Effector memory CD4-positive, alpha-beta T cell (primary cell): ENCODE results near the gene MTAP.

Source experiments
- DNase-seq, 3 donors: peaks; one replicate each; pipeline ENCODE4 v3.0.0-alpha.2; 2020
- H3K27ac ChIP-seq: 2 replicates; pipeline ENCODE4 v1.7.0; 2013; ENCODE audit warnings: mild to moderate bottlenecking, low read length, moderate library complexity; ENCODE audit not compliant: insufficient read depth, poor library complexity, severe bottlenecking
- H3K27me3 ChIP-seq: replicated peaks from 2 replicates; pipeline ENCODE4 v1.7.0; 2013; ENCODE audit warnings: mild to moderate bottlenecking, low read length; ENCODE audit not compliant: insufficient read depth, control insufficient read depth, poor library complexity, severe bottlenecking
- H3K36me3 ChIP-seq: 2 replicates; pipeline ENCODE4 v1.7.0; 2013; ENCODE audit warnings: mild to moderate bottlenecking, low read length, moderate library complexity; ENCODE audit not compliant: control insufficient read depth, insufficient read depth
- H3K4me1 ChIP-seq: 2 replicates; pipeline ENCODE4 v1.7.0; 2013; ENCODE audit warnings: low read length, mild to moderate bottlenecking; ENCODE audit not compliant: control insufficient read depth, insufficient read depth, poor library complexity, severe bottlenecking
- H3K4me3 ChIP-seq: 2 replicates; pipeline ENCODE4 v1.7.0; 2013; ENCODE audit warnings: low read length, low read depth, mild to moderate bottlenecking; ENCODE audit not compliant: insufficient read depth, poor library complexity, severe bottlenecking
- H3K9me3 ChIP-seq: 2 replicates; pipeline ENCODE4 v1.7.0; 2013; ENCODE audit warnings: mild to moderate bottlenecking, low read length, moderate library complexity; ENCODE audit not compliant: control insufficient read depth

Gene MTAP

GRCh38 chr9:21803649-21804048, 1.2 kb downstream of the MTAP start:
- H3K4me3 ChIP-seq = no peak overlapping the region
- H3K27me3 ChIP-seq = no peaks in the 10 kb centered on the region
- DNase-seq = no peak
- H3K36me3 ChIP-seq = peaks cover 1% of the 10 kb centered on the region
- no peaks in the 10 kb centered on the region for H3K9me3 ChIP-seq
- peaks cover 8% of the 10 kb centered on the region for H3K4me1 ChIP-seq
- H3K27ac ChIP-seq = peak overlapping the region; percentile 38

- peaks cover 8% of the 10 kb centered on the region for H3K4me1 ChIP-seq
- DNase-seq = no peak
- no peaks in the 10 kb centered on the region for H3K9me3 ChIP-seq
- H3K4me3 ChIP-seq = no peak overlapping the region
- H3K27ac ChIP-seq = peak overlapping the region; percentile 38
- no peaks in the 10 kb centered on the region for H3K27me3 ChIP-seq
- peaks cover 7% of the 10 kb centered on the region for H3K36me3 ChIP-seq
These were observed 1.9 kb downstream of the MTAP start for GRCh38 chr9:21804331-21804730.

DNA sequence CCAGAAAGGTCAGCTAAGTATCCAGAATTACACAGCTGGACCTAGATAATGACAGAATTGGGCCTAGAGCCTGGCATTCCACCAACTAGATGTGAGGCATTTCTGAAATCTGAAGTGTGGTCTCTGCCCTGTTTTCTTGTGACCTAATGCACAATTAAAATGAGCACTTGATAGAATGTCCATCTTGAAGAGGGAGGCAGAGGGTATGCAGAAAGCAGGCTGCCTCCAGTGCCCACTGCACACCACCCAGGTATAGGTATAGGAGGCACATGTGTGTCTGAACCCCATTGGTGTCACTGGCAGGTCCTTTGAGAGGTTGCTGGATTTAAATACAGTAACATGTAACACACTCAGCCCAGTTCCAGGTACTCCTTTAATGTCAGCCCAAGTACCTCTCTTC, 2.4 kb downstream of the MTAP start:
- Histone ChIP-seq H3K4me3 (no peak overlapping the region), H3K27me3 (no peaks in the 10 kb centered on the region), H3K4me1 (peaks cover 8% of the 10 kb centered on the region), H3K36me3 (peaks cover 7% of the 10 kb centered on the region), H3K9me3 (no peaks in the 10 kb centered on the region), H3K27ac (no peak overlapping the region)
- DNase-seq = no peak

- H3K36me3 ChIP-seq = peaks cover 7% of the 10 kb centered on the region
These were observed 4.2 kb downstream of the MTAP start for GRCh38 chr9:21806644-21807043.

GRCh38 chr9:21810388-21810787, 8.0 kb downstream of the MTAP start:
- Histone ChIP-seq H3K36me3 (peaks cover 7% of the 10 kb centered on the region), H3K9me3 (no peaks in the 10 kb centered on the region), H3K4me1 (peaks cover 7% of the 10 kb centered on the region), H3K27me3 (no peaks in the 10 kb centered on the region), H3K4me3 (no peak overlapping the region), H3K27ac (no peak overlapping the region)
- DNase-seq = no peak

More at GRCh38 chr9:21806644-21807043, 4.2 kb downstream of the MTAP start:
- Histone ChIP-seq H3K4me3 (no peak overlapping the region), H3K9me3 (no peaks in the 10 kb centered on the region), H3K27ac (peak overlapping the region; percentile 38), H3K27me3 (no peaks in the 10 kb centered on the region), H3K4me1 (peaks cover 8% of the 10 kb centered on the region)
- no peak for DNase-seq

DNA sequence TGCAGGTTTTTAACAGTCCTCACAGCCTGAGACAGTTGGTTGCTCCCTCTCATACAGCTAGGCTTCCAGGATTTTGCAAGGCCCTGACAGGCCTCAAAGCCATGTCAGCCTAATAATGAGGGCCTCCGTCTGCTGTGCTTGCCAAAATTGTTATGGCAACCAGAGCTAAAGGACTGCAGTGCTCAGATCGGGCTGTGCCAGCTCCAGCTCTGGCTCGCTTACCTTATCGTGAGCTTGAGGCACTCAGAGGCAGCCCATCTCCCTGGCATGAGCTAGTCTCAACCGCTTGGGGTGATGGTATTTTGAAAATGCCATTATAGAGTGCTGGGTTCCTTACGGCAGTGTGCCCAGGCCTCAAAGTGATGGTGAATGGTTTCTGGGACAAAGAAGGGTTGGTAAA, 8.4 kb downstream of the MTAP start:
- Histone ChIP-seq H3K27ac (no peak overlapping the region), H3K9me3 (no peaks in the 10 kb centered on the region), H3K4me1 (peaks cover 7% of the 10 kb centered on the region), H3K4me3 (no peak overlapping the region), H3K36me3 (peaks cover 12% of the 10 kb centered on the region), H3K27me3 (no peaks in the 10 kb centered on the region)
- DNase-seq = no peak

GRCh38 chr9:21811914-21812313, 9.5 kb downstream of the MTAP start:
- no peaks in the 10 kb centered on the region for H3K27me3 ChIP-seq
- peaks cover 20% of the 10 kb centered on the region for H3K36me3 ChIP-seq
- no peaks in the 10 kb centered on the region for H3K9me3 ChIP-seq
- DNase-seq = no peak
- H3K4me1 ChIP-seq = peaks cover 7% of the 10 kb centered on the region
- H3K27ac ChIP-seq = no peak overlapping the region
- no peak overlapping the region for H3K4me3 ChIP-seq

DNA sequence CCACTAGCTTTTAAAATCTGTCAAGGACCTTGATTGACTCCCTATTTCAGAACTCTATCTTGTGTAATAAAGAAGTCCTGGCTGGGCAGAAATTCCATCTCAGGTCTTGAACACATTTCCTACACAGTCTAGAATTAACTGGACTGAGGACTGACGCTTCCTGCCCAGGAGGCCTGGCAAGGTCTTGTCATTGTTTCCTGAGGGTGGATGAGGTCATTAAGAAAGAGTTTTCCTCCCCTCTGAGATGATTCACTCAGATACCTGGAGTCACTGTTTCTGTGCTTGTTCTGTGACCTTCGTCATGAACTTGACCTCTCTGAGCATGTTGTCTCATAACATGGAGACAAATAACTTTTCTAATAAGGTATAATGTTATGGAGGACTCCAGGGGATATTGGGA, 10.0 kb downstream of the MTAP start:
- Histone ChIP-seq H3K4me3 (no peak overlapping the region), H3K27ac (no peak overlapping the region), H3K4me1 (peaks cover 7% of the 10 kb centered on the region), H3K36me3 (peaks cover 25% of the 10 kb centered on the region), H3K27me3 (no peaks in the 10 kb centered on the region), H3K9me3 (no peaks in the 10 kb centered on the region)
- DNase-seq = no peak

DNA sequence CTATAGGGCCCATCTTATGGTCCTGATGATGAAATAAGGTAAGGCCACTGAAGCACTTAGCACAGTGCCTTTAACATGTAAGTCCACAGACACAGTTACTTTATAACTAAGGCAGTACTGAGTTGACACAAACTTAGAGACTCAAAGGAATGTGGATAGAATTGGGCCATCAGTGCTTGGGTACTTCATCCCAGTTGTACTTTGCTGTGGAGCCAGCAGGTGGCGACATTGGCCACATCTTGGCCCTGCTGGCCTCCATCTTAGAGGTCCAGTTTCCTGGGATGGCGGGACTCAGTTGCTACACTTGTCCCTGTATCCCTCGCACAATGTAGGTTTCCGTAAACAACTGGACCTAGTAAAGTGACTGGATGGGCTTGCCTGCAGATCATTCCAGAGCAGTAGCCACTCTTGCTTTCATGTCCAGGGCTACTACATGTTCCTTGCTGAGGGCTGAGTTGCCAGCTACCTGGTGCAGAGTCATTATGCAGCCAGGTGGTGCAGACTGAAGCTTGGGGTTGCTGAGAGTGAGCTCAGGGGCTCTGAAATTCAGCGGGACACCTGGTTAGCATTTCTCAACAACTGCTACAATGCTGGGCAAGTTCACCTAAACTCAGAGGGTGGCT, 10.6 kb downstream of the MTAP start:
- DNase-seq = peak; percentile 33 to 62 (median 39)
- H3K9me3 ChIP-seq = no peaks in the 10 kb centered on the region
- H3K4me1 ChIP-seq = peaks cover 7% of the 10 kb centered on the region
- no peaks in the 10 kb centered on the region for H3K27me3 ChIP-seq
- H3K27ac ChIP-seq = no peak overlapping the region
- H3K4me3 ChIP-seq = no peak overlapping the region
- H3K36me3 ChIP-seq = peaks cover 31% of the 10 kb centered on the region

DNA sequence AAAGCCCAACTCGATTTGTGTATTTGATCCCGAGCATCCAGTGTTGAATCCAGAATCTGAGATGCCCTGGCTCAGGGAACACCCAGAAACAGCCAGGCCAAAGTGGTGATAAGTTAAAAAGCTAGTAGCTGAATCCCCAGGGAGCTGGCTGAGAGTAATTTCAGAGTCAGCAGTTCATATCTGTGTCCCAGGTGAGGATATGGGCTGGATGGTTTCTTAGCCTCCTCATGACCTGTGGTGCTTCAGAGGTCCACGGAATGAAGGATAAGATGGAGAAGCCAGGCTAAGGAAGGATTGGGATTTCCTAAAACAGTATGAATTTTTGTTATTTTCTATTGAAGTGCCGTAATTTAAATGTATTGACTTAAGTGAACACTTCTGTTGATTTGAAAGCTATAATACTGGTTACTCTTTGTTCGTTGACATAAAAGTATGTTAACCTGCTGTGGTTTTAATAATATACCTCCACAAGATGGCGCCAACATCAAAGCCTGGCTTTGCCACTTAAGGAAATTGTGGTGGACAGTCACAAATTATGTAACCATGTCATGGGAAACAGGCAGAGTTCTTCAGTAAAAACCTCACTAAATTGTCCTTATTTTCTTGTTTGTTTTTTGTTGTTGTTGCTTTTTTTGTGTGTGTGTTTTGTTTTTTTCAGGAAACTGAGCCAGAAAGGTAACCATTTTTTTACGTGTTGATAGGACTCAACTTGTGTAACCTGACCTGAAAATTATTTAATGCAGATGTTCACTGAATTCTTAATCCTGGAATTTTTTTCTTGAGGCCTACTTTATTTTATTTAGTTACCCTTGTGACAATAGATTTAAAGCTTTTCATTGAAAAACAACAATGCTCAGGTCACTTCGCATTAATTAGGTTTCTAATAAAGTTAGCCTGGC, 11.4 kb downstream of the MTAP start:
- Histone ChIP-seq H3K27ac (no peak overlapping the region), H3K4me1 (peaks cover 7% of the 10 kb centered on the region), H3K36me3 (peaks cover 33% of the 10 kb centered on the region)

More for the DNA sequence above, 11.4 kb downstream of the MTAP start:
- Histone ChIP-seq H3K9me3 (no peaks in the 10 kb centered on the region), H3K4me3 (no peak overlapping the region), H3K27me3 (no peaks in the 10 kb centered on the region)
- DNase-seq = peak; percentile 29 to 64 (median 51)
